ENCODE results near the gene SAAL1. TPM values are rescaled to one million over a fixed set of nuclear protein-coding genes. Genes with fewer than 3 reads are reported as not detected.

The SAAL1 gene
- total RNA-seq, 1 experiment from 2014 or later, result 19.5 TPM

GRCh38 chr11:18140145-18140544 lies 34.3 kb upstream of the SAAL1 start:
- Histone ChIP-seq H3K27me3 (ENCODE audit: control insufficient read depth, insufficient read depth, low read length) (peaks cover 6% of the 10 kb centered on the region), H3K4me1 (ENCODE audit: control insufficient read depth, insufficient read depth, low read length) (no peaks in the 10 kb centered on the region), H3K27ac (ENCODE audit: low read length) (no peak overlapping the region), H3K9me3 (ENCODE audit: control insufficient read depth, insufficient read depth, low read depth, low read length) (no peaks in the 10 kb centered on the region), H3K36me3 (ENCODE audit: control insufficient read depth, insufficient read depth, low read length) (no peaks in the 10 kb centered on the region), H3K4me3 (ENCODE audit: low read depth in 2 of 2, low read length in 2 of 2) (no peak overlapping the region)
- ATAC-seq (no peak), DNase-seq (ENCODE audit: low read depth, low spot score) (no peak)
- BruUV-seq (replicated peaks), result no TSS peak
- ChIA-PET POLR2A (interaction anchor here (0.6 kb wide), 1 partner anchor 293 kb away, joined by 4 read pairs; no protein-coding TSS in a partner anchor), CTCF (no interaction called here)
- in situ Hi-C loops (cut with HindIII; ENCODE audit: low pct_unique_long_range_greater_than_20kb, low sequenced_read_pairs) (no loop called here), intact Hi-C loops (cut with micrococcal nuclease; ENCODE audit: unreplicated experiment) (no loop called here)
- TF ChIP-seq SIN3A (IDR thresholded peaks at IDR 0.05; ENCODE audit: borderline replicate concordance, insufficient read depth, low read depth, low read length) (no peak), TCF7L2 (IDR thresholded peaks at IDR 0.05; ENCODE audit: low read depth, low read length) (no peak), REST (IDR thresholded peaks at IDR 0.05; ENCODE audit: insufficient read depth in 1 of 2, low read depth in 2 of 2, low read length in 1 of 2) (no peak), POLR2AphosphoS5 (IDR thresholded peaks at IDR 0.05; ENCODE audit: low read depth, low read length) (no peak)
- TF ChIP-seq, protein P1, sequence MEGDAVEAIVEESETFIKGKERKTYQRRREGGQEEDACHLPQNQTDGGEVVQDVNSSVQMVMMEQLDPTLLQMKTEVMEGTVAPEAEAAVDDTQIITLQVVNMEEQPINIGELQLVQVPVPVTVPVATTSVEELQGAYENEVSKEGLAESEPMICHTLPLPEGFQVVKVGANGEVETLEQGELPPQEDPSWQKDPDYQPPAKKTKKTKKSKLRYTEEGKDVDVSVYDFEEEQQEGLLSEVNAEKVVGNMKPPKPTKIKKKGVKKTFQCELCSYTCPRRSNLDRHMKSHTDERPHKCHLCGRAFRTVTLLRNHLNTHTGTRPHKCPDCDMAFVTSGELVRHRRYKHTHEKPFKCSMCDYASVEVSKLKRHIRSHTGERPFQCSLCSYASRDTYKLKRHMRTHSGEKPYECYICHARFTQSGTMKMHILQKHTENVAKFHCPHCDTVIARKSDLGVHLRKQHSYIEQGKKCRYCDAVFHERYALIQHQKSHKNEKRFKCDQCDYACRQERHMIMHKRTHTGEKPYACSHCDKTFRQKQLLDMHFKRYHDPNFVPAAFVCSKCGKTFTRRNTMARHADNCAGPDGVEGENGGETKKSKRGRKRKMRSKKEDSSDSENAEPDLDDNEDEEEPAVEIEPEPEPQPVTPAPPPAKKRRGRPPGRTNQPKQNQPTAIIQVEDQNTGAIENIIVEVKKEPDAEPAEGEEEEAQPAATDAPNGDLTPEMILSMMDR (IDR thresholded peaks at IDR 0.05), result no peak

DNA sequence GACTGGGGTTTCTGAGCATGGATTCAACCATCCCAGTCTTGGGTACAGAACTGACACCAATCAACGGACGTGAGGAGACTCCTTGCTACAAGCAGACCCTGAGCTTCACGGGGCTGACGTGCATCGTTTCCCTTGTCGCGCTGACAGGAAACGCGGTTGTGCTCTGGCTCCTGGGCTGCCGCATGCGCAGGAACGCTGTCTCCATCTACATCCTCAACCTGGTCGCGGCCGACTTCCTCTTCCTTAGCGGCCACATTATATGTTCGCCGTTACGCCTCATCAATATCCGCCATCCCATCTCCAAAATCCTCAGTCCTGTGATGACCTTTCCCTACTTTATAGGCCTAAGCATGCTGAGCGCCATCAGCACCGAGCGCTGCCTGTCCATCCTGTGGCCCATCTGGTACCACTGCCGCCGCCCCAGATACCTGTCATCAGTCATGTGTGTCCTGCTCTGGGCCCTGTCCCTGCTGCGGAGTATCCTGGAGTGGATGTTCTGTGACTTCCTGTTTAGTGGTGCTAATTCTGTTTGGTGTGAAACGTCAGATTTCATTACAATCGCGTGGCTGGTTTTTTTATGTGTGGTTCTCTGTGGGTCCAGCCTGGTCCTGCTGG lies 31.4 kb upstream of the SAAL1 start:
- Histone ChIP-seq H3K4me3 (ENCODE audit: low read depth in 2 of 2, low read length in 2 of 2) (no peak overlapping the region), H3K27ac (ENCODE audit: low read length) (no peak overlapping the region), H3K9me3 (ENCODE audit: control insufficient read depth, insufficient read depth, low read depth, low read length) (no peaks in the 10 kb centered on the region), H3K27me3 (ENCODE audit: control insufficient read depth, insufficient read depth, low read length) (peaks cover 9% of the 10 kb centered on the region), H3K36me3 (ENCODE audit: control insufficient read depth, insufficient read depth, low read length) (no peaks in the 10 kb centered on the region), H3K4me1 (ENCODE audit: control insufficient read depth, insufficient read depth, low read length) (no peaks in the 10 kb centered on the region)
- ATAC-seq, result no peak
- POLR2A ChIA-PET, result no interaction called here
- CTCF ChIA-PET, result no interaction called here
- in situ Hi-C loops (cut with HindIII; ENCODE audit: low pct_unique_long_range_greater_than_20kb, low sequenced_read_pairs) (no loop called here), intact Hi-C loops (cut with micrococcal nuclease; ENCODE audit: unreplicated experiment) (no loop called here)
- DNase-seq (ENCODE audit: low read depth, low spot score), result no peak
- no TSS peak for BruUV-seq (replicated peaks)
- TF ChIP-seq, protein P1 (IDR thresholded peaks at IDR 0.05), result no peak
- TF ChIP-seq TCF7L2 (IDR thresholded peaks at IDR 0.05; ENCODE audit: low read depth, low read length), result no peak
- TF ChIP-seq SIN3A (IDR thresholded peaks at IDR 0.05; ENCODE audit: borderline replicate concordance, insufficient read depth, low read depth, low read length), result no peak
- TF ChIP-seq POLR2AphosphoS5 (IDR thresholded peaks at IDR 0.05; ENCODE audit: low read depth, low read length), result no peak
- no peak for TF ChIP-seq REST (IDR thresholded peaks at IDR 0.05; ENCODE audit: insufficient read depth in 1 of 2, low read depth in 2 of 2, low read length in 1 of 2)

Measured in Panc1 (cell line).